Hepatocyte (in vitro differentiated cells): Measurements from ENCODE around the gene VOPP1.

Experiments used
- CTCF ChIP-seq: fragments of 200-600 bp; sonication (generic); IDR thresholded peaks from 2 replicates; pipeline ENCODE4 v1.5.1; 2016; ENCODE audit warnings: antibody characterized with exemption, mild to moderate bottlenecking; ENCODE audit not compliant: poor library complexity
- EZH2 ChIP-seq: fragments of 200-600 bp; sonication (generic); IDR thresholded peaks from 2 replicates; pipeline ENCODE4 v1.6.1; 2016; ENCODE audit warnings: antibody characterized with exemption, mild to moderate bottlenecking, borderline replicate concordance
- EZH2phosphoT487 ChIP-seq: fragments of 200-600 bp; sonication (generic); IDR thresholded peaks from one replicate; pipeline ENCODE4 v1.6.1; 2018; ENCODE audit warnings: antibody characterized with exemption, mild to moderate bottlenecking, low read depth, moderate library complexity; ENCODE audit not compliant: unreplicated experiment, severe bottlenecking

- TF ChIP-seq CTCF (no peak), EZH2 (no peak), EZH2phosphoT487 (no peak)
Measured at GRCh38 chr7:55510621-55511020, 61.7 kb downstream of the VOPP1 start.
